SW 1271 (cell line): ENCODE data around the gene SRSF8.

Experiments used
- DNase-seq, 2 experiments: peaks; one replicate each; lab custom pipeline; 2025; lab: John Stamatoyannopoulos, UW

The SRSF8 gene

GRCh38 chr11:95068549-95068948, 1.8 kb downstream of the SRSF8 start:
- peak; percentile 98 to 100 for DNase-seq

DNA sequence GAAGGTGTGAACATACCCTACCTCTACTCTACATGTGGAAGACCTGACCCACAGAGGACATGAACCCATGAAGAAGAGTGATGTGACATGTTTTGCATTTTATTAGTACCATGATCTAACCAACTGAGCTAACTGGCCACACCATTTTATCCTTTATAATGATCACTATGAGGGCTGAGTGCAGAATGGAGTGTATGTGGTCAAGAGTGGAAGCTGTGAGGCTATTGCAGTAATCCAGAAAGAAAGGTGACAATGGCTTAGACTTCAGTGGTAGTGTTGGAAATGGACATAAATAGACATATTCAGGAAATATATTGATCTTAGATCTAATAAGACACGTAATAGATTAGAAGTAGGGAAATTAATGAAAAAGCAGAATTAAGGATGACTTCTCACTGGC, 3.8 kb downstream of the SRSF8 start:
- DNase-seq: no peak

GRCh38 chr11:95072948-95073347, 6.2 kb downstream of the SRSF8 start:
- DNase-seq: no peak

DNA sequence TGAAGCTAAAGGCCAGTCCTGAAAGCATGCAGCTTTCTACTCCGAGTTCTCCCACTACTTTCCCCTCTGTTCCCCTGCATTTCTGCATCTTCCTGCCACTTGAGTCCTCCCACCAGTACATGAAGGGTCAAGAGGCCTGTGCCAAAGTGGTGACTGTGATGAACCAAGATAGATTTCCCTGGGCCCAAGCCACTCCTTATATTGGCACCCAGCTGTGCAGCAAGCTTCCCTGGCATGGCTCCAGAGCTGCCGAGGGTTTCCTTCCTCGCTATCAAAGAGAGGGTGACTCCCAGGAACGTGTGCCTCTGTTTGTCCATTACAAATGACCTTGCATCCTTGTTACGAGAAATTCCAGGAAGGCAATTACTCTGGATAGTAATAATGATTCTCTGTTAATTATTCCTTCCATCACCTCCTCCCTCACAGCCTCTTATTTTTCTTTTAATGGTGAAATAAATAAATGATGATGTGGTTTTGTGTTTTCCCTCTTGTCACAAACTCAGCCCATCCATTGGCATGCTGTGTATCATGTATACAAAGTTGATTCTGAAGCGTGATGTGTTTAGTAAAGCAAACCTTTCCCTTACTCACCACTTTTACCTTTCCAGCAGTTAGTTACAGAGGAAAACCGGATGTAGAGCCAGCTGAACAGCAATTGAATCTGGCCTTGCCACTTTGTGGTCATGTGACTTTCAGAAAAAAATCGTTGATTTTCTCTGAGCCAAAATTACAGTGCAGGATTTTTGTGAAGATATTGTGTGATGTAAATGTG, 8.3 kb downstream of the SRSF8 start:
- DNase-seq: no peak

DNA sequence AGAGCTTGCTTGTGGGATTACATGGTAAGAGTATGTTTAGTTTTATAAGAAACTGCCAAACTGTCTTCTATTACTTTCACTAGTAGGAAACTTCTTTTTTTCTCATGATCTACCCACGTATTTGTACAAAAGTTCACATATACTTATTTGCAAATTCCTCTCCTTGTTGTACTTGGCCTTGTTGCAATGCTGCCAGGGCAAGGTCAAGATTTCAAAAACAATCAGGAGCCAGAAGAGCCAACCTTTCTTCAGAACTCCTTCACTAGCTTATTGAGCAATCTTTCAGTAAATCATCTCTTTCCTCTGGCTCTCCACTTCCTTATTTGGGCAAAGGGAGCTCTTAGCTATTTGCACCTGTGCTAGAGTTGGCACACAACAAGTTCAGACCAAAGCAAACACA, 9.7 kb downstream of the SRSF8 start:
- no peak for DNase-seq

GRCh38 chr11:95076981-95077380, 10.3 kb downstream of the SRSF8 start:
- no peak for DNase-seq

GRCh38 chr11:95078526-95078925, 11.8 kb downstream of the SRSF8 start:
- DNase-seq: no peak

GRCh38 chr11:95081010-95081409, 14.3 kb downstream of the SRSF8 start:
- DNase-seq: no peak

GRCh38 chr11:95081412-95081811, 14.7 kb downstream of the SRSF8 start:
- DNase-seq: no peak

- no peak for DNase-seq
Observed at GRCh38 chr11:95082576-95083001, 15.9 kb downstream of the SRSF8 start.

DNA sequence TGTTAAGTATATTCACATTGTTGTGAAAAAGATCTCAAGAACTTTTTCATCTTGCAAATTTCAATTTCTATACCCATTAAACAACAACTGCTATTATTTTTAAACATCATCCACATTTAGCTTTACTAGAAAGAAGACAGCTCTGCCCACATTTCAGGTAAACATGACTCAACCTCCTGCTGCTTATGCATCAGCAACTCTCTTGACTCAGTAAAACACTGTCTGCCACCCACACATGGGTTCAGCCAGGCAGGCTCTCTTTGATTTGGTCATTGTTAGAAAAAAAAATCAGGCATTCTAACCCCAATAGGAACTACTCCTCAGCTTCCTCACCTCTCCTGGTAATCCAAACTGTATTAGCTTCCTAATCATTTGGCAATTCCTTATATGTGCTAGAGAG, 17.8 kb downstream of the SRSF8 start:
- no peak for DNase-seq

DNA sequence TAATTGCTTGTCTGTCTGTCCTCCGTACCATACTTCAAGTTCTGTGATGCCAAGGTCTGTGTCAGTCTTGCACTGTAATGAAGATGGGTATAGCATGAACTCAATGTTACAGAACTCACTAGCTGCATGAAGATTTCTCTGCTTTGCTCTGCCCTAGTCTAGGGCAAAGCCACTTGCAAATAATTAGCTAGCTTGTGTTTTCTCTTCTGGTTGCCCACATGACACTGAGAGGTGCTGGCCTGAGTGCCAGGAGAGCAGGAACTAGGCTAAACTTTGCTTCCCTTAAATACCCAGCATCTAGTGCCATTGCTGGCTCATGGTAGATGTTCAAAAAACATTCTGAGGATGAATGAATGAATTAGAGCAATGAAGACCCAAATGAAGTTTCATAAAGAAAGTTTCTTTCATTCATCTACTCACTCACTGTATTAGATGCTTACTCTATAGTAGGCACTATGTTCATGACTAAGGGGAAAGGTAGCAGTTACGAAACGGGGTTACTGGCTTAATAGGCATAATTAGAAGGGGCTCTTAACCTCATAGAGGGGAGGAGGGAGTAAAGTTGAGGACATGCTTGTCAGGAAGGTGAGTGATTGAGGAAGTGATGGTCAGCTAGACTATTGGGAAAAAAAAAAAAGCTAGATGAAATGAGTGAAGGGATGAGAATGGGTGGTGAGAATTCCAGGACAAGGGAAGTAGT, 18.5 kb downstream of the SRSF8 start:
- DNase-seq: no peak

GRCh38 chr11:95086151-95086550, 19.4 kb downstream of the SRSF8 start:
- no peak for DNase-seq

- DNase-seq: no peak
Observed at GRCh38 chr11:95086836-95087570, 20.3 kb downstream of the SRSF8 start.

DNA sequence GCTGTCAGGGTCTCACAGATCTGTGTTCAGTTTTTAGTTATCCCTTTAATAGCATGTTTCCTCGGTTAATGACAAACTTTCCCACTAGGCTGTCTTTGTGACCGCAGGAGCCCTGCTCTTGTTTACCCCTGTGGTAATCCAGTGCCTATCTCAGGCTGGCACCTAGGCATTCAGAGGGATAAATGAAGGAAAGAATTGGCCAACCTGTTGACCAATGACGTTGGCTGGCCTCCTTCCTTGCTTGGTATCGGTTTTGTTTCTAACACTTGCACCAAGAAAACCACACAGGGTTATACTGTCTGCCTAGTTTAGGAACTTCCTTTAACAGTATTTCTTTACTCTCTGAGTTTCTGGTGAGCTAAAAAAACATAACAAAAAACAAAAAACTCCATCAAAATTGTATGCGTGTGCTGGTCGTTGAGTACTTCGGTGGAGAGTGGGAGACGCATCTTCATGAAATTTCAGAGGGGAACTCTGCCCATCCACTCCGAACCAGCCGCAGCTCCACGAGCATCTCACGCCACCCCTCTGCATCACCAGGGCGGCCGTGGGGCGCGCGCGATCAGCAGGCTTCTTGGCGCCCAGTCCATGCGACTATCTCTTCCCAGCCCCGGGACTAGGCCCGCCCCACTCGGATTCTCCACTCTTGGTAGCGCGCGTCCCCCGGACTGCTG, 22.4 kb downstream of the SRSF8 start:
- DNase-seq: no peak

GRCh38 chr11:95089620-95090542, 23.2 kb downstream of the SRSF8 start, which contains the start of gene ENDOD1:
Gene ENDOD1, plus strand, starts transcription at chr11:95089846. Its CDS starts 82 bp downstream, at chr11:95089928.
- peak; percentile 67 to 87 for DNase-seq

- DNase-seq: no peak
Observed at GRCh38 chr11:95091663-95092180, 25.0 kb downstream of the SRSF8 start.

- DNase-seq: peak; percentile 41 to 53
Observed at GRCh38 chr11:95092549-95093324, 26.0 kb downstream of the SRSF8 start.

GRCh38 chr11:95093548-95093947, 26.8 kb downstream of the SRSF8 start:
- DNase-seq: no peak
